Effector CD8-positive, alpha-beta T cell (primary cell): ENCODE measurements around the gene TNS1.

Source experiments
- DNase-seq: peaks from one replicate; lab custom pipeline; 2025; lab: John Stamatoyannopoulos, UW

Gene TNS1

GRCh38 chr2:217912098-217913024, 90.4 kb downstream of the TNS1 start:
- DNase-seq = no peak

GRCh38 chr2:217911283-217912097, 91.3 kb downstream of the TNS1 start:
- no peak for DNase-seq

- DNase-seq = no peak
Observed at GRCh38 chr2:217910875-217911212, 92.0 kb downstream of the TNS1 start.

- no peak for DNase-seq
Observed at GRCh38 chr2:217909156-217909820, 93.5 kb downstream of the TNS1 start.

DNA sequence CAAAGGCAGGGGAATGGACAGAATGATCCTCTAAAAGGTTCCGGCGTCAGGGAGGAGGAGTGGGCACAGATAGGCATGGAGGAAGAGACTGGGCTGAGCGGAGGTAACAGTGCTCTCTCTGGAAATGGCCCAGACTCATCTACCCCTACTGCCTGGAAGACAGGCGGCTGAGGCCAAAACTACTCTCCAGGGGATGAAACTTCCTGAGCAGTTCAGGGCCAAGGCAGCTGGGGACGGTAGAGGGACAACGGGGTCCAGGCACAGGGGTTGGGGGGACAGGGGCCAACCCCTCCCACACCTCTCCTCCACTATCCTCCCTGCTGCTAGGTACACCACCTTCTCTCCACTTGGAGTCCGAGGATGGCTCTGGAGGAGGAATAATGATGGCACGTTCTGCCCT, 94.3 kb downstream of the TNS1 start:
- no peak for DNase-seq

DNA sequence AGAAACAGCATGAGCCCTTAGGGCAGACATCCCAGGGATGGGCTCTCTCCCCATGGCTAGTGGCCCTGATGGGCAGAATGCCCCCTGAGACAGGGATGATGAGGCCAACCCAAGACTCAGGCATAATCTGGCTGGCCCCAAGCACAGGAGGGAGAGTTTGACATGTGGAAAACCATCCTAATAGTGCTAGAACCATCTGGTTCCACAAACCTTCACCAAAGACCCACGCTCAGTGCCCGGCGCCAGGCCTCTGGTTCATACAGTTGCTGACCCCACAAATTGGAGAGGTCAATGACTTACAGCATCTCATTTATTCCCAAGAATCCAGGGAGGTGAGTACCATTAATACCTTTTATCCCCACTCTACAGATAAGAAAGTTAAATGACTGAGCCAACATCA, 95.5 kb downstream of the TNS1 start:
- no peak for DNase-seq

GRCh38 chr2:217906798-217907197, 96.0 kb downstream of the TNS1 start:
- DNase-seq = no peak

- DNase-seq = no peak
Observed at GRCh38 chr2:217905896-217906295, 96.9 kb downstream of the TNS1 start.

- no peak for DNase-seq
Observed at GRCh38 chr2:217905395-217905794, 97.4 kb downstream of the TNS1 start.

DNA sequence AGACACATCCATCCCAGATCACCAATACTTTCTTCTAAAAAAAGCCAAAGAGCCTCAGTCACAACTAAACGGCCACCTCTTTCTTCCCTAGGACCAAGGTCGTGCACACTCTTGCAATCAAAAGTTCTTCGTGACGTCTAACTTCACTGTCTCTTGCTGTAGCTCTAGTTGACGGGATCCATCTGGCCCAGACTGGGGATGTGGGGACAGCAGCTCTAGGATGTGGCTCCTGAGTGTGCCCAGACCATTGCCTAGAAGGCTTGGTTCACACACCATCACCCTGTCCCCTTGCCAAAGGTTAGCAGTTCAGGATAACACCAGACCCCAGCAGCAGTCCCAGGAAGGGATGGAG, 98.2 kb downstream of the TNS1 start:
- DNase-seq = no peak

- DNase-seq = no peak
Observed at GRCh38 chr2:217903859-217904613, 98.8 kb downstream of the TNS1 start.

DNA sequence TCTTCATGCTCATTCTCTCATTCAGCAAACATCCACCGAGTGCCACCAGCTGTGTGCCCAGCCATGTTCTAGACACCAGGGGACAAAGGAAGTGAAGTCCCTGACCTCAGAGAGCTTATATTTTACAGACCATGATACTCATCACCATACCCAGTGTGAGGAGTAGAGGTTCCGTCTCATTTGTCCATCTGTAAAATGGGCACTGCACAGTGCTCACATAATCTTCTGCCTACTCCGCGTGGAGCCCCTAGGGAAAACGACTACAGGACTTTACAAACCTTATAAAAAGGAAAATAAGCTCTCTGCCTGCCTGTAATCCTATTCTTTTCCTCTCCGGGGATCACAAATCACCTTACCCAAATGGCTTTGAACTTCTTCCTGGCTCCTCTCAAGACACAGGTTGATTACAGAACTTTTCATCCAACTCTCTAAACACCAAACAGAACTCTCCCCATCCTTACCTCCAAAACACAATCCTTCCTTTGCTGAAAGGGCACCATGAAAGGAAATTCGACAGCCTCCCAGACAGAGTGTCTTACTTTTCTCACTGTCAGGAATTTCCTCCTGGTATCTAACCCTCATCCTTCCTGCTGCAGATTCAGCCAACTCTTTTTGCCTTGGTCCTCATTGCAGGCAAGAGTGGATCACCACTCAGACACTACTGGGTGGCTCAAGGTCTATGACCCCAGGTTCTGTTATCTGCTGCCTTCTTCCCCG, 99.5 kb downstream of the TNS1 start:
- no peak for DNase-seq

DNA sequence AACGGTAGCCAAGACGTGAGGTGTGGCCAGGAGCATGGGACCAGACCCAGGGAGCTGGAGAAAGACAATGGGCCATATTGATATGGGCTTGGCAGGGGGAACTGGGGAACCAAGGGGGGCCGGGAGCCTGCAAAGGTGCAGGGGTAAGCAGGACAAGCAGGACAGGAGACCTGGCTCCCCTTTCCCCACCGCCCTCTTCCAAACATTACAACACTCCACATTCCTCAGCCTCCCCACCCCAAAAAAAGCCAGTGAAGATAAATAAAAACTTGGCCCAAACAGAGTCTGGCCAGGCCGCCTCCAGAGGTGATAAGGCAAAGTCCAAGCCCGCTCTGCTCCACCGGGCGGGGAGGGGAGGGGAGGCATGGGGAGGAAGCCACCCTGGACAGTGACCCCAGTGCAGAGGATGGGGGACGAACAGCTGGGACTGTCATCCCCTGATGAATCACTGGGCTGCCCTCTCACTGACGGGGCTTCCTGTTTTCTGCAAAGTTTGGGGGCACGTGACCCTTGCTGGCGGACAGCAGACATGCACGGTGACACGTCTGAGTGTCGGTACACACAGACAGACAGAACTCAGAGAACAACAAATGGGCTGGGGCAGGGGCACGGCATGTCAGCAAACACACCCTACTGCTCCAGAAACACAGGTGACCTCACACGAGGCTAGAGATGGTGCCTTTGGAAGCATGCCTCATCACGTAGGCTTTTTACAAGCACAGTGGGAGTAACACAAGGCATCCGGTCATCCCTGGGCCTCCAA, 100.2 kb downstream of the TNS1 start:
- no peak for DNase-seq

- no peak for DNase-seq
Observed at GRCh38 chr2:217901835-217902378, 100.9 kb downstream of the TNS1 start.

DNA sequence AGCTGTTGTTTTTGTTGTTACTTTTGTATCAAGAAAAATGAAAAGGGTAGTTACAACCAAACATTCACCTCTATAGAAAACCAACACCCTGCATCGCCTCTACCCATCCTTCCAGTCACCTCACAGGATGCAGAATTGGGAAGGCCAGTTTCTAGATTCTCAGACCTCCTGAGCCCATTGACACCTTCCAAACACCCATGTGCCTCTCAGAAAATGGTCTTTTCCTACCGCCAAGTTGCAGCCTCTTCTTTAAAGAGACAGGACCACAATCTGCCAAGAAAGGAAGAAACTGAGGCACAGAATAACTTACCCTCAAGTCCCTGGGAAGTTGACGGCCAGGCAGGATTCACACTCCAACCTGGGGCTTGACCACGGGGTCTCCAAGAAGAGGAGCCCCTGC, 101.4 kb downstream of the TNS1 start:
- no peak for DNase-seq

- DNase-seq = no peak
Observed at GRCh38 chr2:217900780-217901360, 101.9 kb downstream of the TNS1 start.

DNA sequence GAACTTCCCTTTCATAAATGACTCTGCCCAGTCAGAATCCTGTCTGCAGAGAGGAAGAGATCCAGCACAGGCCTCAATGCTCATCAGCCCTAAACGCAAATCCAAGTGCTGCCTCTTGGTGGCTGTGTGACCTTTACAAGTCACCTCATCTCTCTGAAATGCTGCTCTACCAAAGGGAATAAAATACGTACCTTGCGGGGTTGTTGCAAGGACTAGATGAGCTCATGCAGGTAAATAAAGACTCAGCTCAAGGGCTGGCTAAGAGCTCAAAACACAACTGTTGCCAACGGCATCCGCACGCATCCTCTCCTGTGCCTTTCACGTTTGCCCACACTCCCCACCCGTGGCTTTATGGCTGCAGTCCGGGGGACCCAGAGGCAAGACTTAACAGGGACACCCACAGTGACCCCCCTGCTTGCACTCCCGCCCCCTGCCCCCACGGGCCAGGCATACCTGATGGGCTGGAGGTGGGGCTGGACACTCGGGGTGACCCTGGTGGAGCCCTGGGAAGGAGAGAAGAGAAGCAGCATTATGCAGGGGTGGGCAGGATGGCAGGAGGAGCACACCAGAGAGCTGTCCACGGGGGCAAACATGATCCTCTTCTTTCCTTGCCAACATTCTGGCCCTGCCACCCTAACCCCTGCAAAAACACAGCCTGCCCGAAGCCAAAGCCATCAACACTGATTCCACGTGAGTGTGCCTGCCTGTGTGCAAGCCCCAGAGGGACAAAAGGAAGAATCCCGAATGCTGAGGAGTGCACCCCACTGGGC, 102.6 kb downstream of the TNS1 start:
- no peak for DNase-seq

GRCh38 chr2:217899231-217900009, 103.4 kb downstream of the TNS1 start:
- no peak for DNase-seq
